Forelimb muscle (tissue), 1 donor: ENCODE measurements around the gene MZT1. TPM values are rescaled to one million over a fixed set of nuclear protein-coding genes. Genes with fewer than 3 reads are reported as not detected.
A peak's percentile ranks its signal among the peaks of the same experiment; 100 is the strongest.
"Not testable (repeated sequence)": the region's sequence is repeated elsewhere in the genome, so short reads cannot be mapped to it uniquely, and the experiment has no call there.

Experiments used
- DNase-seq: peaks from one replicate; pipeline ENCODE4 v3.0.0-alpha.2; 2013; ENCODE audit warnings: low read depth
- polyA plus RNA-seq: library from polyadenylated mRNA; unstranded; fragments of 120-200 nt; gene quantifications from one replicate; pipeline ENCODE4 v1.2.1, GENCODE V29; 2013; ENCODE audit not compliant: insufficient read length

MZT1 gene, protein sequence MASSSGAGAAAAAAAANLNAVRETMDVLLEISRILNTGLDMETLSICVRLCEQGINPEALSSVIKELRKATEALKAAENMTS
- polyA plus RNA-seq: 26.1 TPM

DNA sequence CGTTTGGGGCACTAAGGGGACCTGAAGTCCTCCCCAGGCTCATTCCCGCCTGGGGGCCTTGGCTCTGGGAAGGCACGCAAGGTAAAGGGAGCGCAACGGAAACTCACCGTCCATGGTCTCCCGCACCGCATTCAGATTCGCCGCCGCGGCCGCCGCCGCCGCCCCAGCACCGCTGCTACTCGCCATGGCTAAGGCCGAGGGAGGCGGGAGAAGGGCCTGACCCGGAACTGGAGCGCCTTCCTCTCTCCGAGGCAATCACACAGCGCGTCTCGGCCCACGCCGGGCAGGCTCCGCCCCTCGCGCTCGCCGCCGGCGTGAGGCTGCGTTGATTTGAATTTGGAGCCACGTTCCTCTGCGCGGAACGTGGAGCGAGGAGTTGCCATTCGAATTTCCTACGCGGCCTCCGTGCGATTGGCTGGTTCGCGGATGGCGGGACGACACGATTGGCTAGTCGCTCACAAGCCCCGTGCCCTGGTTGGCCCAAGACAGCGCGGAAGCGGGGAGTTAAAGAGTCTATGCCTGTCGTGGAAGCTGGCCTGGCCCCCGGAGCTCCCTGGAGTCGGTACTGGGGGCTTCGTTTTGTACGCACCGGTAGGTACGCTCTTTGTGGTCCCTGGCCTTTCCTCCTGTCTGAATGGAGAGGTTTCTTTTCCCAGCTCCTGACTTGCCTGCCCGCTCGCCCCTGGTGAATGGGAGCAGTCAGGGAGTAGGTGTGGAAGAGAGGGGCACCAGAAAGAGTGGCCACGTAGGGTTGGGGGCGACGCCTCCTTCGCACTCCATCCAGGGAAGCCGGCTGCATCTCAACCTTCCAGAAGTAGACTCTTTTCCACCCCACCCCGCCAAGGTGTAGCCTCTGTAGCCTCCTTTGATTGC is at the start of gene MZT1, which contains the start of gene BORA:
Gene MZT1, minus strand, starts transcription at position 213 of the 873 bp plus-strand sequence. Its CDS starts 27 bp downstream, at position 186.
Gene BORA, plus strand, starts transcription at position 507 of the 873 bp plus-strand sequence. CDS start 1,018 bp downstream, outside the sequence.
- DNase-seq: peak; percentile 97

DNA sequence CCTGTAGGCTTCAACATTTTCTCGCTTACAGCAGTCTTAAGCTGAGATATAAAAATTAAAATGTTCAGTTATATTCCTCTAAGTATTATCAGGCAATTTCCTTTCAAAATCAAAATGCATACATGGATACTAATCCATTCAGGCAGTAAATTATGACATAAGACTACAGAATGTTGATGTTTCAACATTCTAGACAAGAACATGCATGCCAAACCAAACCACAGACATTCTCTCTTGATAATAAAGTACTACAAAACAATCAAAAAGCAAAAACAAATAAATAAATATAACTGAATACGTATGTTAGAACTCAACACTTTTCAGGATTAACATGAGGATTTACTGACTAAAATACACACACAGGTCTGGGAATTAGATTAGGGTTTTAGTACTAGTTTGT is 46.6 kb upstream of the MZT1 start:
- no peak for DNase-seq

DNA sequence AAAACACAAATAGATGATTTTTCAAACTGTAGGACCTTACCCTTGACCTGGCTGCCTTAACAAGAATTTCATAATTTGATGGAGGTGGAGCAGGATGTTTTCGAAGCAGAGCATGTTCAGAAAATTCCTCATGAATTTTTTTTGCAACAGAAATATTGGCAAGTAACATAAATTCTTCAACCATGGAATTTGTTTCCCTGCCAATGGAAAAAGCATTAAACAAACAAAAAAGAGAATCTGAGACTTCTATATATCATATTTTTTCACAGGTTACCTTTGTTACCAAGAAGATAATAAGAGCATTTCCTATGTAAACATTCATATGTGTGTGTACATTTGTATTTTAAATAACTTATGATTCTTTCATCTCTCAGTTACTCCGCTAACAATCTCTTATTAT is 36.0 kb upstream of the MZT1 start:
- no peak for DNase-seq

DNA sequence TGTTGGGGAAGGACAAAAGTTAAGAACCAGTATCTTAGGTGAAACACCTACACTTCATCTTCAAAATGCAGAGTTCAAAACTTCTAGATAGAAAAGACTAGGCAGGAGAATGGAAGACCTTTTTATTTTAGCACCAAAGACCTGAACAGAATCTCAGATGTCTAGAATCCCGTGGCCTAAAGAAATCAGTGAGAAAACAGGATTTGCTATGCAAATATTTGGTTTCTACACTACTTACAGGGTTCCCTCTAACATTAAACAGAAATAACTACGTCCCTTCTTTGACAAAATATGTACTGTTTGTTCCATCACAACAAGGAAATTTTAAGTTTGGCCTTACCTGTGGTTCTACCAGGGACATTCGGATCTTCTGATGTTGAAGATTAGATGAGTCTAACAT is 32.8 kb upstream of the MZT1 start:
- no peak for DNase-seq

DNA sequence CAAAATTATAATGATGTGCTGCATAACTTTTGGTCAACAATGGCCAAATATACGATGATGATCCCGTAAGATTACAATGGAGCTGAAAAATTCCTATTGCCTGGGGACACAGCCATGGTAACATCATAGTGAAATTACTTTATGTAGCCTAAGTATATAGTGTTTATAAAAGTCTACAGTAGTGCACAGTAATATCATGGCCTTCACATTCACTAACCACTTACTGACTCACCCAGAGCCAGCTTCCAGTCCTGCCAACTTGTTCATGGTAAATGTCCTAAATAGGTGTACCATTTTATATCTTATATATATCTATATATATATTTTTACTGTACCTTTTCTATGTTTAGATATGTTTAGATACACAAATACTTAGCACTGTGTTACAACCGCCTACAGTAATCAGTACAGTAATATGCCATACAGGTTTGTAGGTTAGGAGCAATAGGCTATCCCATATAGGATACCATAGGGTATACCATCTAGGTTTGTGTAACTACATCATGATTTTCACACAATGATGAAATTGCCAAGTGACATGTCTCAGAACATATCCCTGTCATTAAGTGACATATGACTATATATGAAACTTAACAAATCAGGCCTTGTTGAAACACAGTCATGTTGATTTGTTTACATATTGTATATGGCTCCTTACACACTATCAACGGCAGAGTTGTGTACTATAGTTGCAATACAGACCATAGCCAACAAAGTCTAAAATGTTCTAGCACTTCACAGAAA is 30.5 kb upstream of the MZT1 start:
- no peak for DNase-seq

DNA sequence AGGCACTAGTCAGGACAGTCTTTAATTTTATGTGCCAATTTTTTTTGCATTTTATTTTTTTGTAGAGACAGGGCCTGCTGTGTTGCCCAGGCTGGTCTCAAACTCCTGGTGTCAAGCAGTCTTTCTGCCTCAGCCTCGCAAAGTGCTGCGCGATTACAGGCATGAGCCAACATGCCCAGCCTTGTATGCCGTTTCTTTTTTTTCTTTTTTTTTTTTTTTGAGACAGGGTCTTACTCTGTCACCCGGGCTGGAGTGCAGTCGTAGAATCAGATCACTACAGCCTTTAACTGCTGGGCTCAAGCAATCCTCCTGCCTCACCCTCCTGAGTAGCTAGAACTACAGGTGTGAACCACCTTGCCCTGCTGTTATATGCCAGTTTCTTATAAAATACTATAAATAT is 26.7 kb upstream of the MZT1 start:
- no peak for DNase-seq

DNA sequence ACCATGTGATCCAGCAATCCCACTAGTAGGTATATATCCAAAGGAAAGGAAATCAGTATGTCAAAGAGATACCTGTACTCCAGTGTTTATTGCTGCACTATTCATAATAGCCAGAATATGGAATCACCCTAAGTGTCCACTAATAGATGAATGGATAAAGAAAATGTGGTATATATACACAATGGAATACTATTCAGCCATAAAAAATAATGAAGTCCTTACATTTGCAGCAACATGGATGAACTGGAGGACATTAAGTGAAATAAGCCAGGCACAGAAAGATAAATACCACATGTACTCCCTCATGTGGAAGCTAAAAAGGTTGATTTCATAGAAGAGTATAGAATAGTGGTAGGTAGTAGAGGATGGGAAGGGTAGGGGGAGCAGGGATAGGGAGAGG is 23.8 kb upstream of the MZT1 start:
- DNase-seq: no peak

DNA sequence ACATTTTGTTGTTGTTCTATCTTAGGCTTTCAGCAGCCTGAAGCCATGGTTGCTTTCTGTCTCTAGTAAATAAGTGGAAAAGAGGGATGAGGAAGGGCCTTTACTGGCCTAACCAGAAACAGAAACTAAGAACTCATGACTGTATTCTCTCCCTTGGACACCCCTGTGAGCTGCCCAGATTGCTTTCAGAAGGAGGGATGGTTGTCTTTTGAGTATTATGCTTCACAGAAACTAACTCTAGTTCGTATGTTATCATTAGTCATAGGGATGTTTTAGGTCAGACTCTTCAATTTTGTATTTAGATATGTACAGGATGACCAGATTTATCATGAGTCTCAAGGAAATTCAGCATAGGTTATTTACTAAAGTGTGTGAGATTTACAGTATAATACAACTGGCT is 17.8 kb upstream of the MZT1 start:
- no peak for DNase-seq

DNA sequence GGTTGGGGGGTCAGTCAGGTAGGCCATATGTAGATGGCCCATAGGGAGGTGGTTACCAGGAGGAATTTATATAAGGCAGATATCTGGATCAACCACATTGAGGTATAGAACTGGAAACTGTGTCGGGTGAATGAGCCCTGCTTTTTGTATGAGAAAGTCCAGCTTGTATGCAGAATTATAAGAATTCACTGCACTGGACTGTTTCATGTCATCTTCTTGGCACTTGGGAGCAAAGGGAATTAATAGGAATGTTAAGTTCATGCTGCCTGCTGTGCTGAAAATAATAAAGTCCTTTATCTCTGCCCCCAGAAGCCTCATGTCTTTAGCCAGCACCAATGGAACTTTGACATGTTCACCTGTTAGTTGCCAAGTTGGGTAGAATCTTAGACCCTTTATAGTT is 12.6 kb upstream of the MZT1 start:
- no peak for DNase-seq

DNA sequence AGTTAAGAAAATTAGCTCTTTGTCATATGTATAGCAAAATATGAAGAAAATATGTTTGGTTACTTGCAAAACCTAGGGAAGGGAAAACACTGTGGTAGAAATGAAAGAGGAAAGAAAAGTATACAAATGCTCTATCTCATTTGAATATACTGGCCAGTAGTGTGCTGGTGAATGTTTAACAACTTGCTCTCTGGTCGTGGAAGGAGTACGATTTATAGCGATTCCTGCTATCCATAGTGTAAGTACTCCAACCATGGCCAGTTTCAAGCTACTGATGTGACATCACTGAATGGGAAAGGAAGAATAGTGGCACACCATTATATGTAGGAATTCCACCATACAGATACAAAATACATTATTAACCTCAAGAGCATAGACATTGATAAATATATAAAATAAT is 9.6 kb upstream of the MZT1 start:
- DNase-seq: no peak

DNA sequence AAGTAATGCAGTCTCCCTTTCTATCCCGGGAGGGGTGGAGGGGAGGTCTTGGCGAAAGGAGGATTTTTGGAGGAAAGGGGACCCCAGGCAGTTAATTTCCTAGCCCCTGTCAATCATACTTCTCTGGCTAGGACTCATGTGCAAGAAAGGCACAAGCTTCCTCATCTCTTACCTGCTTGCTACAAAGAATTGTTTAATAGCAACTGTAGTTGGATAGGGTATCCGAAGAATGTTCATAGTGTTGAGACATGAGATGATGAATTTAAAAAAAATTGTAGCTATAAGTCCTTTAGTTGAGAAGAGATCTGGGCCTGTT is 819 bp upstream of the MZT1 start:
- no peak for DNase-seq

DNA sequence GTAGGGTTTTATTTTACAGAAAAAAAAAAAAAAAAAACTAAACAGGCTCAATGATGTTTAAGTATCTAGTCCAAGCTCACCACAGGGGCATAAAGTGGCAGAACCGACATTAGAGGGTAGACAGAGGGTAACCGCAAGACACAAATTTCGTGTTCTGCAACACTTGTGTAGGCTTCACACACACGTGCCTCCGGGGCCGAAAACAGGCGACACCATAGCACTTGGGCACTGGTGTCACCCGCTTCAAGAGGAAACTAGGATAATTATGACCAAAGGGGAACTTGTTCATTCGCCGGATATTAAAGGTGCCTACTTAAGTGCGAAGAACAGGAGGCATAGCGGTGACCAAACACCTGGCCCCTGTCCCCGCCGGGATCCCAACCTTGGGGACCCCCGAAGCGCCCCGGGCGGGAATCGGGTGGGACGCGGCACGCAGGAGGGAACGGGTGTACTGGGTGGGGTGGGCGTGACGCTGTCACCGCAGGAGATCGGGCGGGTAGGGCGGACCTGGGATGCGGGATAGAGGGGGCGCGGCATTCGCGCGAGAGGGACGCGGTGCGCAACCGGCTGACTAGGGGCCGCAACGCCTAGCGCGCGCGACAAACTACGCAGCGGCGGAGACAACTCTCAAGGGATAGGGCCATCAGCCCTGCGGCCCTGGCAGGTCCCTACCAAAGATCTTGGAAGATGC is 558 bp downstream of the MZT1 start:
- no peak for DNase-seq

DNA sequence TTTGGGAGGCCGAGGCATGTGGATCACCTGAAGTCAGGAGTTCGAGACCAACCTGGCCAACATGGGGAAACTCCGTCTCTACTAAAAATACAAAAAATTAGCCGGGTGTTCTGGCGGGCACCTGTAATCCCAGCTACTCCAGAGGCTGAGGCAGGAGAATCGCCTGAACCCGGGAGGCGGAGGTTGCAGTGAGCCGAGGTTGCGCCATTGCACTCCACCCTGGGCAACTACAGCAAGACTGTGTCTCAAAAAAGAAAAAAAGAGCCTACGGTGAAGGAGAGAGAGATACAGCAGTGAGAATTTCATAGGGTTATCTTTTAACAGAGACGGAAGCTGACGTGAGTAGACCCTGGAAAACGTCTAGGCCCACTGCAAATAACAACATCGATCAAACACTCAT is 1.2 kb downstream of the MZT1 start:
- not testable (repeated sequence) for DNase-seq

DNA sequence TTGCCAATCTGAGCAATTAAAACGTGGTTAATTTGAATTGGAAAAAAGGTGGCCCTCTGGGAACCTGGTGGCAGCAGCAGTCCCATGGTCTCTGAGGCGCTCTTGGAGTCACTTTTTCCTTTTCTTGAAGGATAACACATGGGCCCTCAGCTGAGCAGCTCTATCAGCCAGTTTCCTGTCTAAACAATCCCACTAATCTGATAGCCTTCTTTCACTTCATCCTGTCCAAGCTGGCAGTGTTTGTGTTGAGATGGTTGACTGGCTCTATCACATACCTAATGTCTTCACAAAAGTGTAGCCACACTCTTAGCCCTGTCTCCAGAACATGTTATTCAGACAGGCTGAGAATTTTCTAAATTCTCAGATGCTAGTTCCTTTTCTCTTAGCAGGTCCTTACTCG is 10.7 kb downstream of the MZT1 start:
- no peak for DNase-seq

DNA sequence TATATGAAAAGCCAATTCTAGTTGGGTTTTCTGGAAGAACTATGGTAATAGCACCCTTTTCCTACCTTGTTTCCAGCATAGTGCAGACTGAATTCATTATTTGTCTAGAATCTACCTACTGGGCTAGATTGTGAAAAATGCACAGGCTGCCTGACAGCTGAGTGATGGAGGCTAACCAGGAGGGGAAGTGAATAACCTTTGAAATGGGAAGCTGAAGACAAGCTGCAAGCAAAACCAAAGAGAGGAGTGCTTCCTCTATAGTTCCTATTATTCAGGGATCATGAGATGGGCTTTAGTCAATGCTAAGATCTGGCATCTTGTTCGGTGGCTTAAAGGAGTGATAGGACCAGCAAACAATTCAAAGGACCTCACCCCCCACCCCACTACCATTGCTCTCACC is 26.9 kb downstream of the MZT1 start:
- no peak for DNase-seq

DNA sequence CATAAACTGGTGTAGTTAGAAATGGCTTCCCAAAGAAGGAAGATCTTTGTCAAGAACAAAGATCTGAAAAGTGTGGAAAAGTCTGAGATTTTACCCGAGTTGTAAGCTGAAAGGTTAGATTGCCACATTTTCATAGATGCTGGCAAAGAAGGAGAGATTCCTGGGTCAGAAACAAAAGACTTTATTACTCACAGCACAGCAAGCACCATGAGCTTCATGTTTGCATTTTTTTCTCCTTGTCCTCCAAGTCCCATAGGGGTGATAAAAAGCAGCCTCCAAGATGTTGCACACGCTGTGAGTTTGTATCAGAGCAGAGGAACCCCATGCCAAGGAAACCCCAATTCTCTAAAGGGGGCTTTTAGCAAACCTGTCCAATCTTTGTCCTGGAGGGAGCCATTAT is 29.3 kb downstream of the MZT1 start:
- no peak for DNase-seq

DNA sequence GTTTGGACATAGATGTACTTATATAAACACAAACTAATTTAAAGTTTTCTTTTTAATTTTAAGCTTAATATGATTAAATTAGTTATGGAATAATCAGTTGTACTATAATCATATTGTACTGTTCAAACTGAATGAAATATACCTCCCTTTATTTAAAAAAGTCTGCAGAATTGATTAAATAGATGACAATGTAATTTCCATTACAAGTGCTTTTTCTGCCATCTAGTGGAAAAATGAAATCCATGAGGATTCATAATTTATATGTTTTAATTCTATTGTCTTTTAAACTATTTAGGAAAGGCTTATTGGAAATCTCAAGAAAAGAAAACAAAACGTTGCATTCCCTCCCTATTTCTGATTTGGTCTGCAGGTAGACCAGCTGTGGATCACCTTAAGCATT is 30.9 kb downstream of the MZT1 start:
- DNase-seq: no peak

DNA sequence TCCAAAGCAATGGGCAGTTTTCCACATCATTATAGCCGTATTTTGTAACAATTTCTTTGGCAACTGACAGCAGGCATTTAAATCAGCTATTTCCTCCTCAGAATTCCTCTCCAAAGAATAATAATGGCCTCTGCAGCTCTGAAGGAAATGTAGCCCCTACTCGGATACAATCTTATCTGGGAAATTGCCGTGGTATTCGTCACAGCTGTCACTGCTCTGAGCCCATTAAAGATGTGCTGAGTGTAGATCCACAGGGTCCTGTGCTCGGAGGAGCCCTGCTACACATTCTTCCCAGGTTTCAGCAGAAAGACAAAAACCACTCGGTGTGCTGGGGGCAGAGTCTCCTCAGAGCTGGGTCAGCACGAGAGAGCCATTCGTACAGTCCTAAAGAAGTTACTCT is 33.1 kb downstream of the MZT1 start:
- no peak for DNase-seq

DNA sequence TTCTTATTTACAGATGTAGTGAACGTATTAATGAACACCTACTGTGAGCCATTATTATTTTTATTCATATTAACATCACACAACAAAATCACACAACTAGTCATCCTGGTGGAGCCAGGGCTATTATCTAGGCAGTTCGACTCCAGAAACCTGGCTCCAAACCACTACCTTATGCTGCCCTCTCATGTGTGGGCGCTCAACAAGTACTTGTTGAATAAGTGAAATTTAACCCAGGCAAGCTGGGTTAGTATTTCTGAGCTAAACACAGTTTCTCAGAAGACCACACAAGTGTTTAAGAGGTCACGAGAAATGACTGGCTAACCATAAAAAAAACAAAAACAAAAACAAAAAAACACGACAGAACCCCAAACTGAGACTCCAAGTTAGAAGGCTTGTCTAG is 33.6 kb downstream of the MZT1 start:
- DNase-seq: no peak

DNA sequence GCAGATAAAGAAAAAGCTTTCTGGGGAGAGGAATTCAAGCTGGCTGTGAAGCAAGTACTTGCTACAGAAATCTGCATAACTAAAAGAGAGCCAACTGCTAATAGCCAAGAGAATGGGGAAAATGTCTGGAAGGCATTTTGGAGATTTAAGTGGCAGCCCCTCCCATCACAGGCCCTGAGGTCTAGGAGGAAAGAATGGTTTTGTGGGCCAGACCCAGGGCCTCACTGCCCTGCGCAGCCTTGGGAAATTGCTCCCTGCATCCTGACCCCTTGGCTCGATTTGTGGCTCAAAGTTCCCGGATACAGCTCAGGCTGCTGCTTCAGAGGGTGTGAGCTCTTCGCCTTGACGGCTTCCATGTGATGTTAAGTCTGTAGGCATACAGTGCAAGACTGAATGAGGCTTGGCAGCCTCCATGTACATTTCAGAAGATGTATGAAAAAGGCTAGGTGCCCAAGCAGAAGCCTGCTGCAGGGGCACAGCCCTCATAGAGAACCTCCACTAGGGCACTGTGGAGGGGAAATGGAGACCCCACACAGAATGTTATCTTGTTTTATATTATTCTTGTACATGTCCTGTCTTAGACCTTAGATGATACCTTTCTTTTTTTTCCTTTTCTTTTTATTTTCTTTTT is 34.4 kb downstream of the MZT1 start:
- no peak for DNase-seq

DNA sequence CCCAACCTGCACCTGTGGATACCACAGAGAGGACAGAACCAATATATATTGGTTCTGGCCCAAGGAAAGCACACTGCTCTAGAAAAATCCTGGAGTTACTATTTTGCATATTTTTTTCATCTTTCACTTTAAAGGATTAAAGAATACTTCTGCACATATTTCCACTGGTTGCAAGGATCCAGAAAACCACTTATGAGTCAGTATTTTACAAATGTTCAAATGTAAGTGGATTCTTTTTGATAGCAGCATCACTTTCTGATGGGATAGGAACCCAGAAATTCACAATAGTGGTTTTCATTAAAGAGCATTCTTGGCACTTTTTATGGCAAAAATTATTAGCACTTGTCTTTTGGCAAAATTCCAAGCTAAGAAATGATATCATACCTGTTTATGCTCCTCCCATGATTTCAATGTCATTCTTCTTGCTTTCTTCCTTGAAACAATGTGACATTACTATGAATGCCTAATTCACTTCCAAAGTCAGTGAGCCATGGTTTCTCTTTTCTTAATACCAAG is 38.2 kb downstream of the MZT1 start:
- no peak for DNase-seq

DNA sequence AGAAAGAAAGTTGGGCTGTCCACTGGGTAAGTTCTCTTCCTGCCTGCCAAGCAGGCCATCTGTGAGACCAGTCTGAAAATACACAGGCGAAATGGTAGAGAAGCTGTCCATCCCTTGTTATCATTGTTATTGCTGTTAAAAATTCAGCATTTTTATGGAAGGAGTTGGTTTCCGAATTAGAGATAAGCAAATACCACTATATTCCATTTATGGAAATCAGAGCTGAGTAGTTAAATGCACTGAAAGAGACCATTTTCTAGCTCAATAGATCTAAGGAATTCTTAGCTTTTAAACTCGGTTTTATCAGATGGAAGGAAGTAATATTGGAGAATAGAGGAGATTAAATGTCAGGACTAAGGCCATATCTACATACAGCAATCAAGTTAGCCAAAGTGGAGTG is 40.7 kb downstream of the MZT1 start:
- no peak for DNase-seq
